Ascending aorta (tissue), 2 donors: ENCODE results near the gene KRTAP21-3. TPM values are rescaled to one million over a fixed set of nuclear protein-coding genes. Genes with fewer than 3 reads are reported as not detected.

Experiments
- DNase-seq, 2 donors: peaks; one replicate each; pipeline ENCODE4 v3.0.0-alpha.2; 2019; ENCODE audit warnings: low spot score in 2 of 2
- H3K27ac ChIP-seq, 2 donors: fragments of 200-600 bp; sonication (generic); one replicate each; pipeline ENCODE4 v1.5.1; 2016 to 2017; ENCODE audit warnings: mild to moderate bottlenecking in 1 of 2
- H3K27me3 ChIP-seq: fragments of 200-600 bp; sonication (generic); one replicate; pipeline ENCODE4 v1.5.1; 2017
- H3K36me3 ChIP-seq, 2 donors: fragments of 200-600 bp; sonication (generic); one replicate each; pipeline ENCODE4 v1.5.1; 2016
- H3K4me1 ChIP-seq, 2 donors: fragments of 200-600 bp; sonication (generic); one replicate each; pipeline ENCODE4 v1.5.1; 2016 to 2017; ENCODE audit warnings: mild to moderate bottlenecking in 1 of 2
- H3K4me3 ChIP-seq, 2 donors: fragments of 200-600 bp; sonication (generic); one replicate each; pipeline ENCODE4 v1.5.1; 2016 to 2017; ENCODE audit warnings: mild to moderate bottlenecking in 1 of 2
- H3K9me3 ChIP-seq, 2 donors: fragments of 200-600 bp; sonication (generic); one replicate each; pipeline ENCODE4 v1.5.1; 2016
- intact Hi-C: fragments of 100-400 bp; cut with DNase I; formaldehyde crosslinking; loops from one replicate; pipeline ENCODE4 v1.15.1; 2023
- total RNA-seq: library from RNA; depleted of rRNA; stranded (reverse); fragments of >200 nt; gene quantifications from one replicate; pipeline ENCODE4 v1.1.0, GENCODE V29; 2016
- TF ChIP-seq, protein P1 (sequence below), 3 experiments: fragments of 200-600 bp in 2 of 3; fragments of 450-650 bp in 1 of 3; sonication (generic) in 2 of 3; IDR thresholded peaks; one replicate each; pipeline ENCODE4 v1.5.1; 2016 to 2019; ENCODE audit warnings: antibody characterized with exemption in 3 of 3, mild to moderate bottlenecking in 1 of 3, moderate library complexity in 1 of 3

The KRTAP21-3 gene
- total RNA-seq, 1 donor from 2014 or later, result not detected

- DNase-seq, result no peak
- Histone ChIP-seq H3K27me3 (no peaks in the 10 kb centered on the region), H3K4me1 (no peaks in the 10 kb centered on the region), H3K27ac (no peak overlapping the region), H3K9me3 (no peaks in the 10 kb centered on the region), H3K36me3 (no peaks in the 10 kb centered on the region), H3K4me3 (no peak overlapping the region)
- TF ChIP-seq, protein P1, sequence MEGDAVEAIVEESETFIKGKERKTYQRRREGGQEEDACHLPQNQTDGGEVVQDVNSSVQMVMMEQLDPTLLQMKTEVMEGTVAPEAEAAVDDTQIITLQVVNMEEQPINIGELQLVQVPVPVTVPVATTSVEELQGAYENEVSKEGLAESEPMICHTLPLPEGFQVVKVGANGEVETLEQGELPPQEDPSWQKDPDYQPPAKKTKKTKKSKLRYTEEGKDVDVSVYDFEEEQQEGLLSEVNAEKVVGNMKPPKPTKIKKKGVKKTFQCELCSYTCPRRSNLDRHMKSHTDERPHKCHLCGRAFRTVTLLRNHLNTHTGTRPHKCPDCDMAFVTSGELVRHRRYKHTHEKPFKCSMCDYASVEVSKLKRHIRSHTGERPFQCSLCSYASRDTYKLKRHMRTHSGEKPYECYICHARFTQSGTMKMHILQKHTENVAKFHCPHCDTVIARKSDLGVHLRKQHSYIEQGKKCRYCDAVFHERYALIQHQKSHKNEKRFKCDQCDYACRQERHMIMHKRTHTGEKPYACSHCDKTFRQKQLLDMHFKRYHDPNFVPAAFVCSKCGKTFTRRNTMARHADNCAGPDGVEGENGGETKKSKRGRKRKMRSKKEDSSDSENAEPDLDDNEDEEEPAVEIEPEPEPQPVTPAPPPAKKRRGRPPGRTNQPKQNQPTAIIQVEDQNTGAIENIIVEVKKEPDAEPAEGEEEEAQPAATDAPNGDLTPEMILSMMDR (IDR thresholded peaks at IDR 0.05), result no peak
- intact Hi-C loops, result no loop called here
Measured at GRCh38 chr21:30713766-30714165, 4.8 kb downstream of the KRTAP21-3 start.

DNA sequence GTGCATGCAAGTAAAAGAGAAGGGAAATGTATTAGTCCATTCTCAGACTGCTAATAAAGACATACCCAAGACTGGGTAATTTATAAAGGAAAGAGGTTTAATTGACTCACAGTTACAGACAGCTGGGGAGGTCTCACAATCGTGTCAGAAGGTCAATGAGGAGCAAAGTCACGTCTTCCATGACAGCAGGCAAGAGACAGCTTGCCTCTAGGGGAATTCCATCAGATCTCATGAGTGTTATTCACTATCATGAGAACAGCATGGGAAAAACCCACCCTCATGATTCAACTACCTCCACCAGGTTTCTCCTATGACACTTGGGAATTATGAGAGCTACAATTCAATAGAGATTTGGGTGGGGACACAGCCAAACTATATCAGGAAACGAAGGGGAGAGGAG lies 8.1 kb downstream of the KRTAP21-3 start:
- no peak for DNase-seq
- no peaks in the 10 kb centered on the region for H3K4me1 ChIP-seq
- no peaks in the 10 kb centered on the region for H3K27me3 ChIP-seq
- no peaks in the 10 kb centered on the region for H3K36me3 ChIP-seq
- no peak overlapping the region for H3K27ac ChIP-seq
- intact Hi-C loops, result no loop called here
- TF ChIP-seq, protein P1 (IDR thresholded peaks at IDR 0.05), result no peak
- H3K9me3 ChIP-seq, result no peaks in the 10 kb centered on the region
- no peak overlapping the region for H3K4me3 ChIP-seq

GRCh38 chr21:30707409-30707808 lies 11.2 kb downstream of the KRTAP21-3 start:
- no peaks in the 10 kb centered on the region for H3K4me1 ChIP-seq
- no peaks in the 10 kb centered on the region for H3K27me3 ChIP-seq
- no peaks in the 10 kb centered on the region for H3K9me3 ChIP-seq
- TF ChIP-seq, protein P1 (IDR thresholded peaks at IDR 0.05), result no peak
- no peak overlapping the region for H3K4me3 ChIP-seq
- no peak overlapping the region for H3K27ac ChIP-seq
- H3K36me3 ChIP-seq, result no peaks in the 10 kb centered on the region
- intact Hi-C loops, result no loop called here
- DNase-seq, result no peak

DNA sequence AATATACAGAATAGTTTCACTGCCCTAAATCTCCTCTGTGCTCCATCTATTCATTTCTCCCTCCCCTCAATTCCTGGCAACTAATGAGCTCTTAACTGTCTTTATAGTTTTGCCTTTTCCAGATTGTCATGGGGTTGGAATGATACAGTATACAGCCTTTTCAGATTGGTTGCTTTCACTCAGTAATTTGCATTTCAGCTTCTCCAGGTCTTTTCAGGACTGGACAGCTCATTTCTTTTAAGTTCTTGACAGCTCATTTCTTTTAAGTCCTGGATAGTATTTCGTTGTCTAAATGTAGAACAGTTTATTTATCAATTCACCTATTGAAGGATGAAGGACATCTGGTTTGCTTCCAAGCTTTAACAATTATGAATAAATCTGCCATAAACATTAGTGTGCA lies 22.6 kb downstream of the KRTAP21-3 start:
- H3K27me3 ChIP-seq, result no peaks in the 10 kb centered on the region
- no peak overlapping the region for H3K4me3 ChIP-seq
- H3K27ac ChIP-seq, result no peak overlapping the region
- intact Hi-C loops, result no loop called here
- TF ChIP-seq, protein P1 (IDR thresholded peaks at IDR 0.05), result no peak
- no peaks in the 10 kb centered on the region for H3K4me1 ChIP-seq
- peaks cover 0 to 2% of the 10 kb centered on the region in 2 donors for H3K9me3 ChIP-seq
- no peak for DNase-seq
- H3K36me3 ChIP-seq, result no peaks in the 10 kb centered on the region

- no peak for DNase-seq
- Histone ChIP-seq H3K4me3 (no peak overlapping the region), H3K4me1 (no peaks in the 10 kb centered on the region), H3K9me3 (no peaks in the 10 kb centered on the region), H3K27ac (no peak overlapping the region), H3K27me3 (no peaks in the 10 kb centered on the region), H3K36me3 (no peaks in the 10 kb centered on the region)
- TF ChIP-seq, protein P1 (IDR thresholded peaks at IDR 0.05), result no peak
- intact Hi-C loops, result no loop called here
Measured at GRCh38 chr21:30689822-30690221, 28.8 kb downstream of the KRTAP21-3 start.

- intact Hi-C loops, result no loop called here
- Histone ChIP-seq H3K9me3 (no peaks in the 10 kb centered on the region), H3K27me3 (no peaks in the 10 kb centered on the region), H3K4me1 (no peaks in the 10 kb centered on the region), H3K4me3 (no peak overlapping the region), H3K27ac (no peak overlapping the region), H3K36me3 (no peaks in the 10 kb centered on the region)
- no peak for DNase-seq
- TF ChIP-seq, protein P1 (IDR thresholded peaks at IDR 0.05), result no peak
Measured at GRCh38 chr21:30684506-30684905, 34.1 kb downstream of the KRTAP21-3 start.
